Mesothelial cell of epicardium (in vitro differentiated cells): ENCODE measurements around the gene MAPKBP1. TPM values are rescaled to one million over a fixed set of nuclear protein-coding genes. Genes with fewer than 3 reads are reported as not detected.

ENCODE experiments used
- DNase-seq, 2 experiments: peaks; one replicate each; pipeline ENCODE4 v3.0.0; 2021; ENCODE audit warnings: low spot score in 2 of 2; ENCODE audit not compliant: unreplicated experiment in 2 of 2
- H3K27ac Mint-ChIP-seq: 2 replicates; pipeline ENCODE4 v1.8.0; 2021; ENCODE audit warnings: mixed read lengths
- H3K27me3 Mint-ChIP-seq: 2 replicates; pipeline ENCODE4 v1.8.0; 2021; ENCODE audit warnings: low read depth, mixed read lengths
- H3K36me3 Mint-ChIP-seq: 2 replicates; pipeline ENCODE4 v1.8.0; 2021; ENCODE audit warnings: mixed read lengths
- H3K4me1 Mint-ChIP-seq: 2 replicates; pipeline ENCODE4 v1.8.0; 2021; ENCODE audit warnings: mixed read lengths
- H3K4me3 Mint-ChIP-seq: 2 replicates; pipeline ENCODE4 v1.8.0; 2021; ENCODE audit warnings: mild to moderate bottlenecking, moderate library complexity, mixed read lengths
- H3K9me3 Mint-ChIP-seq: 2 replicates; pipeline ENCODE4 v1.8.0; 2021; ENCODE audit warnings: mixed read lengths
- total RNA-seq: library from RNA; stranded (reverse); gene quantifications from 3 replicates; pipeline ENCODE4 v1.2.1, GENCODE V29; 2021
- TF ChIP-seq, protein P1 (sequence below): fragments of 200-600 bp; sonication (generic); IDR thresholded peaks from one replicate; pipeline ENCODE4 v1.5.0; 2021; ENCODE audit warnings: antibody characterized with exemption; ENCODE audit not compliant: unreplicated experiment

Gene MAPKBP1
- total RNA-seq, 1 donor from 2014 or later = 40.8 TPM

DNA sequence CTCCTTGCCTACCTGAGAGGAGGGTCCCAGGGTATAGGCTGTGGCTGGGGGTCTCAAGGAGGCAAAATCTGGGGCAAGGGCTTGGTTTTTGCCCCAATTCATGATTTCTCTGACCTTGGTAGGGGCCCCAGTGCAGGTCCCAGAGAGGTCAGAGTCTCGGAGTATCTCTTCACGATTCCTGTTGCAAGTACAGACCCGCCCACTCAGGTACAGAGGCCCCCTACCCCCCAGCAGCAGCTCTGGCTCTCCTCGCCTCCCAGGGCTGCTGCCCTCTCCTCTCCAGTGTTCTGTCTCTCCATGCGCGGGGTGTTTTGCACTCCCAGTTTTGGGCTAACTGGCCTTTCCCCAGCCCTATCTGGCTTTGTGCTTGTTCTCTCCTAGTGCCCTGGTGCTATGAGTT lies 48.2 kb downstream of the MAPKBP1 start:
- no peak for DNase-seq
- Mint-ChIP-seq H3K9me3 (no peaks in the 10 kb centered on the region), H3K4me1 (no peaks in the 10 kb centered on the region), H3K27me3 (no peaks in the 10 kb centered on the region), H3K36me3 (peaks cover 23% of the 10 kb centered on the region), H3K27ac (no peak overlapping the region), H3K4me3 (no peak overlapping the region)
- TF ChIP-seq, protein P1, sequence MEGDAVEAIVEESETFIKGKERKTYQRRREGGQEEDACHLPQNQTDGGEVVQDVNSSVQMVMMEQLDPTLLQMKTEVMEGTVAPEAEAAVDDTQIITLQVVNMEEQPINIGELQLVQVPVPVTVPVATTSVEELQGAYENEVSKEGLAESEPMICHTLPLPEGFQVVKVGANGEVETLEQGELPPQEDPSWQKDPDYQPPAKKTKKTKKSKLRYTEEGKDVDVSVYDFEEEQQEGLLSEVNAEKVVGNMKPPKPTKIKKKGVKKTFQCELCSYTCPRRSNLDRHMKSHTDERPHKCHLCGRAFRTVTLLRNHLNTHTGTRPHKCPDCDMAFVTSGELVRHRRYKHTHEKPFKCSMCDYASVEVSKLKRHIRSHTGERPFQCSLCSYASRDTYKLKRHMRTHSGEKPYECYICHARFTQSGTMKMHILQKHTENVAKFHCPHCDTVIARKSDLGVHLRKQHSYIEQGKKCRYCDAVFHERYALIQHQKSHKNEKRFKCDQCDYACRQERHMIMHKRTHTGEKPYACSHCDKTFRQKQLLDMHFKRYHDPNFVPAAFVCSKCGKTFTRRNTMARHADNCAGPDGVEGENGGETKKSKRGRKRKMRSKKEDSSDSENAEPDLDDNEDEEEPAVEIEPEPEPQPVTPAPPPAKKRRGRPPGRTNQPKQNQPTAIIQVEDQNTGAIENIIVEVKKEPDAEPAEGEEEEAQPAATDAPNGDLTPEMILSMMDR = no peak

DNA sequence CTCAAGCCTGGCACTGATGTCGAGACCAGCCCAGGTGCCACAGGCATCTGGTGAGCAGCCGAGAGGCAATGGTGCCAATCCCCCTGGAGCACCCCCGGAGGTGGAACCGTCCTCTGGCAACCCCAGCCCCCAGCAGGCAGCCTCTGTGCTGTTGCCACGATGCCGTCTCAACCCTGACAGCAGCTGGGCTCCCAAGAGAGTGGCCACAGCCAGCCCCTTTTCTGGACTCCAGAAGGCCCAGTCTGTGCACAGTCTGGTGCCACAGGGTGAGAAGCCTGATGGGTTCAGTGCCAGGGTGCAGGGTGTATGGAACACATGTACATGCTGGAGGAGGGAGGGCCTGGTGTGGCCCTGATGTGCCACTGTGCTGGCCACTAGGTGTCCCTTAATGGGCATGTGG lies 48.7 kb downstream of the MAPKBP1 start:
- Mint-ChIP-seq H3K4me1 (peaks cover 3% of the 10 kb centered on the region), H3K36me3 (peaks cover 23% of the 10 kb centered on the region), H3K4me3 (no peak overlapping the region), H3K27ac (no peak overlapping the region), H3K27me3 (no peaks in the 10 kb centered on the region), H3K9me3 (no peaks in the 10 kb centered on the region)
- DNase-seq = no peak
- TF ChIP-seq, protein P1 = no peak

DNA sequence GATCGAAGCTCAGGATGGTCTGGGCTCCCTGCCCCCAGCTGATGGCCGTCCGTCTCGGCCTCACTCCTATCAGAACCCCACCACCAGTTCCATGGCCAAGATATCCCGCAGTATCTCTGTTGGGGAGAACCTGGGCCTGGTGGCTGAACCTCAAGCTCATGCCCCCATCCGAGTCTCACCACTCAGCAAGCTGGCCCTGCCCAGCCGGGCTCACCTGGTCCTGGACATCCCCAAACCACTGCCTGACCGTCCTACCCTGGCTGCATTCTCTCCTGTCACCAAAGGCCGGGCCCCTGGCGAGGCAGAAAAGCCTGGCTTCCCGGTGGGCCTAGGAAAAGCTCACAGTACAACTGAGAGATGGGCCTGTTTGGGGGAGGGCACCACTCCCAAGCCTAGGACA lies 49.2 kb downstream of the MAPKBP1 start:
- H3K4me3 Mint-ChIP-seq = no peak overlapping the region
- H3K27me3 Mint-ChIP-seq = no peaks in the 10 kb centered on the region
- TF ChIP-seq, protein P1 = no peak
- H3K4me1 Mint-ChIP-seq = peaks cover 4% of the 10 kb centered on the region
- H3K9me3 Mint-ChIP-seq = no peaks in the 10 kb centered on the region
- no peak for DNase-seq
- H3K27ac Mint-ChIP-seq = no peak overlapping the region
- peaks cover 19% of the 10 kb centered on the region for H3K36me3 Mint-ChIP-seq

DNA sequence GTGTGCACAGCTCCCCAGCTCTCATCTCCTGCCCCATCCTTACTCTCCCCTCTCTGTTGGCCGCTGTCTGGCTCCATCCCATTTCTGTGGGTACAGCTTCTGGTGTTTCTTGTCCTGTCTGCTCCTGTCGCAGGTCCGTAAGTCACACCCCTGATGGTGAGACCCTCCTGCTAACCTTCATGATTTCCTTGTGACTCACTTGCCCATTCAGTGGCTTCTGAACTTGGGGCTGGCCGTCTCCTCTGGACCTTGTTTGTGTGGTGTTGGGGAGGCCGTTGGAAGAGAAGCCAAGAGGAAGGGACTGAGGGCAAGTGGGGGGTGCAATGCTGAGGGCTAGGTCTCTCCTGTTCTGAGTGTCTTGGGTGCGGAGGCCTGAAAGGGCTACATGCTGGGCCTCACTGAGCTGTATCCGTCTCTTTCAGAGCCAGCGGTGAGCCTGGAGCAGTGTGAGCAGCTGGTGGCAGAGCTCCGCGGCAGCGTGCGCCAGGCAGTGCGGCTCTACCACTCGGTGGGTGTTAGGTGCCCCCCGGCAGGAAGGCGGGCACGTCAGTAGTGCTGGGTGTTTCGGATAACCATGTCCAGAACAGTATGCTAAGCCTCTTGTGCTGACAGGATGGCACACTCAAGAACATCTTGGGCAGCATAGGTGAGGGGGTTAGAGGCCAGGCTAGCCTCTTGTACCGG lies 49.9 kb downstream of the MAPKBP1 start:
- H3K27ac Mint-ChIP-seq = no peak overlapping the region
- H3K9me3 Mint-ChIP-seq = no peaks in the 10 kb centered on the region
- no peak overlapping the region for H3K4me3 Mint-ChIP-seq
- H3K27me3 Mint-ChIP-seq = no peaks in the 10 kb centered on the region
- no peak for DNase-seq
- H3K36me3 Mint-ChIP-seq = peaks cover 16% of the 10 kb centered on the region
- TF ChIP-seq, protein P1 = no peak
- peaks cover 10% of the 10 kb centered on the region for H3K4me1 Mint-ChIP-seq

DNA sequence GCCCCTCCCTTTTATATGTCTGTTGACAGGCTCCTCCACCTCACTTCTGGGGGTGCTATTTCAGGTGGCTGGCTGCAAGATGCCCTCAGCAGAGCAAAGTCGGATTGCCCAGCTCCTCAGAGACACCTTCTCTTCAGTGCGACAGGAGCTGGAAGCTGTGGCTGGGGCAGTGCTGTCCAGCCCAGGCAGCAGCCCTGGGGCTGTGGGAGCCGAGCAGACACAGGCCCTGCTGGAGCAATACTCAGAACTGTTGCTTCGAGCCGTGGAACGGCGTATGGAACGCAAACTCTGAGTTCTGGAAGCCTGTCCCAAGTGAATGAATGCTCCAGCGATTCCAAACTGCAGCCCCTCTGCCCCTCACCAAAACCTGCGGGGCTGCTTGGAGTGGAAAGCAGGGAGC lies 50.9 kb downstream of the MAPKBP1 start:
- peaks cover 10% of the 10 kb centered on the region for H3K4me1 Mint-ChIP-seq
- no peaks in the 10 kb centered on the region for H3K27me3 Mint-ChIP-seq
- DNase-seq = no peak
- H3K9me3 Mint-ChIP-seq = no peaks in the 10 kb centered on the region
- no peak overlapping the region for H3K27ac Mint-ChIP-seq
- TF ChIP-seq, protein P1 = no peak
- H3K4me3 Mint-ChIP-seq = no peak overlapping the region
- H3K36me3 Mint-ChIP-seq = peaks cover 15% of the 10 kb centered on the region
